Suprapubic skin (tissue), 4 donors: Measurements from ENCODE around the gene S100A1.

Source experiments
- CTCF ChIP-seq, 2 donors: fragments of 200-600 bp in 1 of 2; fragments of 450-650 bp in 1 of 2; sonication (generic) in 1 of 2; IDR thresholded peaks; one replicate each; pipeline ENCODE4 v1.5.1; 2016 to 2019; ENCODE audit warnings: antibody characterized with exemption in 2 of 2, mild to moderate bottlenecking in 1 of 2, moderate library complexity in 1 of 2
- EP300 ChIP-seq: sonication (generic); formaldehyde crosslinking; IDR thresholded peaks from one replicate; pipeline ENCODE4 v1.6.1; 2017; ENCODE audit warnings: antibody characterized with exemption
- POLR2A ChIP-seq, 2 donors: fragments of 450-650 bp; IDR thresholded peaks; one replicate each; pipeline ENCODE4 v1.6.1; 2017; ENCODE audit warnings: antibody characterized with exemption in 2 of 2, mild to moderate bottlenecking in 2 of 2, moderate library complexity in 2 of 2
- POLR2AphosphoS5 ChIP-seq, 3 donors: sonication (generic); formaldehyde crosslinking; IDR thresholded peaks; one replicate each; pipeline ENCODE4 v1.6.1; 2017; ENCODE audit warnings: antibody characterized with exemption in 3 of 3

- TF ChIP-seq POLR2A (IDR thresholded peaks at IDR 0.05) (no peak), CTCF (IDR thresholded peaks at IDR 0.05) (no peak), POLR2AphosphoS5 (IDR thresholded peaks at IDR 0.05) (no peak), EP300 (no peak)
Observed at GRCh38 chr1:153616917-153617311, 11.3 kb upstream of the S100A1 start.
